Loucy (cell line): ENCODE results near the gene SLC29A3.

ENCODE experiments used
- CTCF ChIP-seq: fragments of 200-600 bp; sonication (generic); conservative IDR thresholded peaks from 2 replicates; pipeline ENCODE4 v1.5.1; 2014; ENCODE audit warnings: mild to moderate bottlenecking, antibody characterized with exemption, low read length
- EZH2phosphoT487 ChIP-seq: fragments of 200-600 bp; IDR thresholded peaks from 2 replicates; pipeline ENCODE4 v1.6.1; 2018; ENCODE audit warnings: antibody characterized with exemption, mild to moderate bottlenecking, moderate library complexity, borderline replicate concordance

DNA sequence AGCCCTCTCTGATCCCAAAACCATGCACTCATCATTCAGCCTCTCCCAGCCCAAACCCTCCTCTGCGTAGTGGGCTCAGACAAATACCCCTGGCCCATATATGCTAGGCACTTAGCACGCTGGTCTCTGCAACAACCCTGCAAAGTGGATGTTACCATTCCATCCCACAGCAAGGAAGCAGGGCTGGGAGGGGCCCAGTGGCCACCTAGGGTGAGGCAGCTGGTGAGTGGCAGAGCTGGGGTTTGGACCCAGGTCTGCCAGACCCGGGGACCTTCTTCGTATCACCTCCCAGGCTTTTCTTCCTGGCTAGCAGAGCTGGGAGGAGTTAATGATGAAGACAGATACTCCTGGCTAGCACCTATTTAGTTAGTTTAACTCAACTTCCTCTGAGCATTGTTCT, 33.1 kb upstream of the SLC29A3 start:
- TF ChIP-seq EZH2phosphoT487: no peak
- no peak for TF ChIP-seq CTCF
